ENCODE data around the gene RPS6KA4. TPM values are rescaled to one million over a fixed set of nuclear protein-coding genes. Genes with fewer than 3 reads are reported as not detected.
A peak's percentile ranks its signal among the peaks of the same experiment; 100 is the strongest.

RPS6KA4 gene
- total and polyA plus RNA-seq, 2 of the 13 experiments (the other 11 are each of a cell fraction or from before 2014, with no cell fraction given): 8.9 to 14.2 TPM

GRCh38 chr11:64317325-64317960 is 41.5 kb upstream of the RPS6KA4 start, which contains the start of gene TRMT112 (continued):
- TF ChIP-seq CEBPZ (IDR thresholded peaks at IDR 0.05; ENCODE audit: low read length) (no peak), KDM5B (CRISPR knock-in tag; IDR thresholded peaks at IDR 0.05; ENCODE audit: borderline replicate concordance) (peak; percentile 43; the same call in 1 of the 2 replicates), CBX1 (IDR thresholded peaks at IDR 0.05; ENCODE audit: low read depth) (no peak), ZNF552 (CRISPR knock-in tag; IDR thresholded peaks at IDR 0.05; ENCODE audit: borderline replicate concordance) (no peak), ETV6 (CRISPR knock-in tag; conservative IDR thresholded peaks at IDR 0.05) (no peak), HIVEP1 (CRISPR knock-in tag; IDR thresholded peaks at IDR 0.05) (peak; percentile 83; the same call in 1 of the 2 replicates), NFE2L1 (CRISPR knock-in tag; IDR thresholded peaks at IDR 0.05; ENCODE audit: borderline replicate concordance) (no peak), AHR (CRISPR knock-in tag; IDR thresholded peaks at IDR 0.05) (no peak), ZFP41 (CRISPR knock-in tag; IDR thresholded peaks at IDR 0.05; ENCODE audit: borderline replicate concordance) (no peak), ZNF816 (CRISPR knock-in tag; IDR thresholded peaks at IDR 0.05; ENCODE audit: borderline replicate concordance) (no peak), ZNF652 (CRISPR knock-in tag; IDR thresholded peaks at IDR 0.05; ENCODE audit: borderline replicate concordance, low read depth) (no peak), ZBTB3 (CRISPR knock-in tag; IDR thresholded peaks at IDR 0.05; ENCODE audit: borderline replicate concordance, low read depth) (no peak), HMGA1 (CRISPR knock-in tag; conservative IDR thresholded peaks at IDR 0.05) (no peak), ZNF788 (CRISPR knock-in tag; IDR thresholded peaks at IDR 0.05; ENCODE audit: borderline replicate concordance) (0 out of 2 replicates have a peak, but pooled peaks have one; percentile 66), RFX5 (IDR thresholded peaks at IDR 0.05; ENCODE audit: low read depth, low read length) (no peak; the same call in 1 of the 2 replicates), ZNF234 (CRISPR knock-in tag; conservative IDR thresholded peaks at IDR 0.05) (no peak; the same call in 1 of the 2 replicates), ZNF562 (CRISPR knock-in tag; IDR thresholded peaks at IDR 0.05; ENCODE audit: borderline replicate concordance) (no peak), ZNF484 (CRISPR knock-in tag; IDR thresholded peaks at IDR 0.05; ENCODE audit: borderline replicate concordance, low read depth) (no peak), ZNF619 (CRISPR knock-in tag; IDR thresholded peaks at IDR 0.05) (no peak), WIZ (CRISPR knock-in tag; IDR thresholded peaks at IDR 0.05) (no peak), ZNF850 (CRISPR knock-in tag; conservative IDR thresholded peaks at IDR 0.05) (no peak), FOXK1 (CRISPR knock-in tag; IDR thresholded peaks at IDR 0.05; ENCODE audit: borderline replicate concordance, low read depth) (peak; percentile 51; the same call in 1 of the 2 replicates), TAF15 (IDR thresholded peaks at IDR 0.05; ENCODE audit: low read depth, low read length, poor library complexity, severe bottlenecking) (no peak), TBX3 (IDR thresholded peaks at IDR 0.05; ENCODE audit: borderline replicate concordance) (no peak)
- TF ChIP-seq, protein P1, sequence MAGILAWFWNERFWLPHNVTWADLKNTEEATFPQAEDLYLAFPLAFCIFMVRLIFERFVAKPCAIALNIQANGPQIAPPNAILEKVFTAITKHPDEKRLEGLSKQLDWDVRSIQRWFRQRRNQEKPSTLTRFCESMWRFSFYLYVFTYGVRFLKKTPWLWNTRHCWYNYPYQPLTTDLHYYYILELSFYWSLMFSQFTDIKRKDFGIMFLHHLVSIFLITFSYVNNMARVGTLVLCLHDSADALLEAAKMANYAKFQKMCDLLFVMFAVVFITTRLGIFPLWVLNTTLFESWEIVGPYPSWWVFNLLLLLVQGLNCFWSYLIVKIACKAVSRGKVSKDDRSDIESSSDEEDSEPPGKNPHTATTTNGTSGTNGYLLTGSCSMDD (CRISPR knock-in tag; IDR thresholded peaks at IDR 0.05): no peak
- TF ChIP-seq, protein P2, sequence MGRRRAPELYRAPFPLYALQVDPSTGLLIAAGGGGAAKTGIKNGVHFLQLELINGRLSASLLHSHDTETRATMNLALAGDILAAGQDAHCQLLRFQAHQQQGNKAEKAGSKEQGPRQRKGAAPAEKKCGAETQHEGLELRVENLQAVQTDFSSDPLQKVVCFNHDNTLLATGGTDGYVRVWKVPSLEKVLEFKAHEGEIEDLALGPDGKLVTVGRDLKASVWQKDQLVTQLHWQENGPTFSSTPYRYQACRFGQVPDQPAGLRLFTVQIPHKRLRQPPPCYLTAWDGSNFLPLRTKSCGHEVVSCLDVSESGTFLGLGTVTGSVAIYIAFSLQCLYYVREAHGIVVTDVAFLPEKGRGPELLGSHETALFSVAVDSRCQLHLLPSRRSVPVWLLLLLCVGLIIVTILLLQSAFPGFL (CRISPR knock-in tag; IDR thresholded peaks at IDR 0.05): no peak
